ENCODE measurements around the gene WWOX.

GRCh38 chr16:78605548-78606101 is 506.2 kb downstream of the WWOX start:
- TF ChIP-seq CTCF (IDR thresholded peaks at IDR 0.05; ENCODE audit: low read depth, low read length) = no peak
- no peak for TF ChIP-seq POLR2A (IDR thresholded peaks at IDR 0.05; ENCODE audit: extremely low read depth, insufficient read length)

Data from NB4 (cell line).